Loucy (cell line): ENCODE data around the gene NMUR1.

Experiments used
- H2AFZ ChIP-seq: fragments of 200-600 bp; sonication (generic); 2 replicates; pipeline ENCODE4 v1.6.0; 2016; ENCODE audit warnings: antibody characterized with exemption, mild to moderate bottlenecking, low read length, moderate library complexity
- H3F3A ChIP-seq: fragments of 200-600 bp; 2 replicates; pipeline ENCODE4 v1.6.0; 2016; ENCODE audit warnings: antibody characterized with exemption, low read depth, mild to moderate bottlenecking
- H3K27me3 ChIP-seq: fragments of 200-600 bp; sonication (generic); 2 replicates; pipeline ENCODE4 v1.6.1; 2014; ENCODE audit warnings: low read length, mild to moderate bottlenecking; ENCODE audit not compliant: insufficient read depth, poor library complexity, severe bottlenecking
- H3K36me3 ChIP-seq: fragments of 200-600 bp; sonication (generic); 2 replicates; pipeline ENCODE4 v1.6.1; 2016; ENCODE audit warnings: low read length; ENCODE audit not compliant: insufficient read depth
- H3K4me1 ChIP-seq: fragments of 200-600 bp; sonication (generic); 2 replicates; pipeline ENCODE4 v1.5.1; 2014; ENCODE audit warnings: low read length, mild to moderate bottlenecking; ENCODE audit not compliant: insufficient read depth, poor library complexity, severe bottlenecking
- H3K4me2 ChIP-seq: fragments of 200-600 bp; sonication (generic); 2 replicates; pipeline ENCODE4 v1.6.0; 2014; ENCODE audit warnings: antibody characterized with exemption, low read length, low read depth, mild to moderate bottlenecking; ENCODE audit not compliant: poor library complexity, severe bottlenecking
- H3K4me3 ChIP-seq: fragments of 200-600 bp; sonication (generic); 2 replicates; pipeline ENCODE4 v1.5.1; 2014; ENCODE audit warnings: low read length, mild to moderate bottlenecking, mixed read lengths; ENCODE audit not compliant: poor library complexity, severe bottlenecking
- H3K79me2 ChIP-seq: fragments of 200-600 bp; sonication (generic); 2 replicates; pipeline ENCODE4 v1.6.1; 2014; ENCODE audit warnings: low read length; ENCODE audit not compliant: insufficient read depth
- H3K9ac ChIP-seq: fragments of 200-600 bp; sonication (generic); 2 replicates; pipeline ENCODE4 v1.6.0; 2014; ENCODE audit warnings: mild to moderate bottlenecking, low read depth, low read length, moderate library complexity; ENCODE audit not compliant: poor library complexity, severe bottlenecking
- H3K9me2 ChIP-seq: fragments of 200-600 bp; sonication (generic); replicated peaks from 2 replicates; pipeline ENCODE4 v1.6.1; 2016; ENCODE audit warnings: low read depth, low read length, mixed read lengths
- H3K9me3 ChIP-seq: fragments of 200-600 bp; sonication (generic); 2 replicates; pipeline ENCODE4 v1.6.1; 2014; ENCODE audit warnings: mild to moderate bottlenecking, antibody characterized with exemption, low read length, low read depth; ENCODE audit not compliant: insufficient read depth
- H4K20me1 ChIP-seq: fragments of 200-600 bp; sonication (generic); 2 replicates; pipeline ENCODE4 v1.6.0; 2014; ENCODE audit warnings: antibody characterized with exemption, low read length, mild to moderate bottlenecking; ENCODE audit not compliant: insufficient read depth, poor library complexity, severe bottlenecking
- CTCF ChIP-seq: fragments of 200-600 bp; sonication (generic); conservative IDR thresholded peaks from 2 replicates; pipeline ENCODE4 v1.5.1; 2014; ENCODE audit warnings: mild to moderate bottlenecking, antibody characterized with exemption, low read length
- EZH2phosphoT487 ChIP-seq: fragments of 200-600 bp; IDR thresholded peaks from 2 replicates; pipeline ENCODE4 v1.6.1; 2018; ENCODE audit warnings: antibody characterized with exemption, mild to moderate bottlenecking, moderate library complexity, borderline replicate concordance

Gene NMUR1

DNA sequence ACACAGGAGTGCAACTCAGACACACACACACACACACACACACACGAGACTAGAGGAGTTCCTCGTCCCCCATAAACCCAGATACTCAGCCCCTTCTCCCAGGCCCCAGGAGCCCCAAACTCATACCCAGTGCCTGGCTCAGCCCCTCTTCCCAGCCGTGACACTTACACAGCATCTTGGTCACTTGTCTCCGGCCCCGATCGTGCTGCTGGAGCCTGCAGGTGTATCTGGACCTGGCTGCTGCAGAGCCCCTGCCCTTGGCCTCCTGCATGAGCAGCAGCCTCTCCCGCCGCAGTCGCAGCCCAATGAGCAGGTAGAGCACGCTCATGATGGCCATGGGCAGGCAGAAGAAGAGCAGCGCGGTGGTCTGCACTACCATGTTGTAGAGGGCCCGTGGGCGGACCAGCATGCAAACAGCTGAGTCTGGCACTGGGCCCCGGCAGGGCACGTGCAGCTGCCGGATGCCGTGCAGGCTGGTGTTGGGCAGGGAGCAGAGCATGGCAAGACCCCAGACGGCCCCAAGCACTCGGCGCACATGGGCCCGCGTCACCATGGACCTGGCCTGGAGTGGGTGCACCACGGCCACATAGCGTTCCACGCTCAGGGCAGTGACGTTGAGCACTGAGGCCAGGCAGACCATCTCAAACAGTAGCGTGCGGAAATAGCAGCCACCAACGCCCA is 2.1 kb downstream of the NMUR1 start:
- Histone ChIP-seq H3K9me3 (no peaks in the 10 kb centered on the region), H3K9ac (no peak overlapping the region), H2AFZ (no peak overlapping the region), H3K9me2 (no peaks in the 10 kb centered on the region), H3K4me2 (no peak overlapping the region), H3K79me2 (no peaks in the 10 kb centered on the region), H3K4me3 (no peak overlapping the region), H3K36me3 (no peaks in the 10 kb centered on the region), H3F3A (no peaks in the 10 kb centered on the region), H4K20me1 (no peaks in the 10 kb centered on the region), H3K4me1 (peaks cover 40% of the 10 kb centered on the region), H3K27me3 (no peaks in the 10 kb centered on the region)
- TF ChIP-seq CTCF, result no peak
- no peak for TF ChIP-seq EZH2phosphoT487

GRCh38 chr2:231527091-231527395 is 3.2 kb downstream of the NMUR1 start:
- Histone ChIP-seq H3K79me2 (no peaks in the 10 kb centered on the region), H3K4me3 (no peak overlapping the region), H3K4me2 (no peak overlapping the region), H4K20me1 (no peaks in the 10 kb centered on the region), H3K27me3 (no peaks in the 10 kb centered on the region), H3K9me2 (no peaks in the 10 kb centered on the region), H3K9me3 (no peaks in the 10 kb centered on the region), H3K36me3 (no peaks in the 10 kb centered on the region), H2AFZ (no peak overlapping the region), H3F3A (no peaks in the 10 kb centered on the region), H3K4me1 (peaks cover 51% of the 10 kb centered on the region), H3K9ac (no peak overlapping the region)
- TF ChIP-seq EZH2phosphoT487 (no peak), CTCF (no peak)

DNA sequence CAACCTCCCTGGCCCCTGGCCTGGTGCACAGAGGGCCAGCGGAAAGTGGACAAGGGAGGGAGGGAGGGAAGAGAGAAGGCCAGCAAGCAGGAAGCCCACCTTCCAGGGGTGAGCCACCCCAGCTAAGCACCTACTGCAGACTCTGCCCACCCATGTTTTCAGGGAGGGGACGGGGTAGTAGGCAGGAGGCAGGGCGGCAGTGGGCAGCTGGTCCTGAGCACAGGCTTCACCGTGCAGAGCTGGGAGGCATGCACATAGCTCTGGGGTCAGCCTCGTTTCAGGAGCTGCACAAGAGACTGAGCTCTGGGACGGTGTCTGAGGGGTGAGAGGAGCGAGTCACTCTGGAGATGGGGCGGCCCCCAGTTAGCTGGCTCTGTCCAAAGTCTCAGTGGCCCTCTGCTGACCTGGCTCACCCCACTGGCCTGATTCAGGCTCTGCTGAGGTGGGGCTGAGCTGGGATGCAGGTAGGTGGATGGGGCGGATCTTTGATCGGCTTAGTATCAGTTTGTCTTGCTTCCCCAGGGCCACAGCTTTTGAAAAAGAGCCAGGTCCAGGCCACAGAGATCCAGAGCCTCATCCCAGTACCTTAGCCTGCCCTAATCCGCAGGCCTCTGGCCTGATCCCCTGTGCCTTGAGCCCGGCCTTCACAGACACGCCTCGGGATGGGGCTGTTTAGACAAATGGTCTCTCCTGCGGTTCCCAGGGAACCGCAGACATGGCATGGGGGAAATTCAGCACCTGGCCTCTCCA is 3.7 kb downstream of the NMUR1 start:
- H3K9me3 ChIP-seq, result no peaks in the 10 kb centered on the region
- no peak overlapping the region for H3K4me3 ChIP-seq
- no peaks in the 10 kb centered on the region for H4K20me1 ChIP-seq
- no peaks in the 10 kb centered on the region for H3K36me3 ChIP-seq
- no peak for TF ChIP-seq CTCF
- TF ChIP-seq EZH2phosphoT487, result no peak
- H3K27me3 ChIP-seq, result no peaks in the 10 kb centered on the region
- H3K4me2 ChIP-seq, result no peak overlapping the region
- H3K4me1 ChIP-seq, result peaks cover 56% of the 10 kb centered on the region
- no peaks in the 10 kb centered on the region for H3F3A ChIP-seq
- H3K79me2 ChIP-seq, result no peaks in the 10 kb centered on the region
- no peak overlapping the region for H2AFZ ChIP-seq
- H3K9ac ChIP-seq, result no peak overlapping the region
- no peaks in the 10 kb centered on the region for H3K9me2 ChIP-seq
